Right kidney (tissue), 1 donor: ENCODE data around the gene IGF1R.

Experiments used
- DNase-seq: peaks from one replicate; pipeline ENCODE4 v3.0.0-alpha.2; 2016

IGF1R gene

GRCh38 chr15:98746375-98747155 is 98.2 kb downstream of the IGF1R start:
- no peak for DNase-seq

GRCh38 chr15:98751767-98752166 is 103.4 kb downstream of the IGF1R start:
- DNase-seq = no peak

- no peak for DNase-seq
Observed at GRCh38 chr15:98753726-98754656, 105.7 kb downstream of the IGF1R start.

GRCh38 chr15:98754657-98755022 is 106.3 kb downstream of the IGF1R start:
- DNase-seq = no peak

- no peak for DNase-seq
Observed at GRCh38 chr15:98755138-98755537, 106.8 kb downstream of the IGF1R start.

- DNase-seq = no peak
Observed at GRCh38 chr15:98755781-98756180, 107.4 kb downstream of the IGF1R start.

GRCh38 chr15:98758224-98758623 is 109.9 kb downstream of the IGF1R start:
- no peak for DNase-seq

GRCh38 chr15:98759277-98759676 is 110.9 kb downstream of the IGF1R start:
- DNase-seq = no peak

GRCh38 chr15:98760112-98760826 is 111.9 kb downstream of the IGF1R start:
- no peak for DNase-seq

- DNase-seq = no peak
Observed at GRCh38 chr15:98760975-98761374, 112.6 kb downstream of the IGF1R start.

- DNase-seq = no peak
Observed at GRCh38 chr15:98763179-98763578, 114.8 kb downstream of the IGF1R start.

GRCh38 chr15:98764291-98764690 is 116.0 kb downstream of the IGF1R start:
- DNase-seq = no peak

GRCh38 chr15:98765610-98766009 is 117.3 kb downstream of the IGF1R start:
- DNase-seq = no peak

GRCh38 chr15:98767692-98768091 is 119.4 kb downstream of the IGF1R start:
- DNase-seq = no peak

GRCh38 chr15:98769867-98770266 is 121.5 kb downstream of the IGF1R start:
- no peak for DNase-seq

- DNase-seq = no peak
Observed at GRCh38 chr15:98770984-98771383, 122.6 kb downstream of the IGF1R start.

GRCh38 chr15:98771541-98771940 is 123.2 kb downstream of the IGF1R start:
- DNase-seq = no peak

- DNase-seq = no peak
Observed at GRCh38 chr15:98772895-98773294, 124.6 kb downstream of the IGF1R start.

- no peak for DNase-seq
Observed at GRCh38 chr15:98773616-98774015, 125.3 kb downstream of the IGF1R start.

GRCh38 chr15:98774756-98775497 is 126.6 kb downstream of the IGF1R start:
- DNase-seq = no peak

- DNase-seq = no peak
Observed at GRCh38 chr15:98775498-98776230, 127.3 kb downstream of the IGF1R start.
